NCI-H446 treated with DMSO at 0.1 percent for 48 hours (cell line): ENCODE measurements around the gene MX1.

ENCODE experiments used
- DNase-seq: peaks from one replicate; lab custom pipeline; 2025; lab: John Stamatoyannopoulos, UW

Gene MX1, protein sequence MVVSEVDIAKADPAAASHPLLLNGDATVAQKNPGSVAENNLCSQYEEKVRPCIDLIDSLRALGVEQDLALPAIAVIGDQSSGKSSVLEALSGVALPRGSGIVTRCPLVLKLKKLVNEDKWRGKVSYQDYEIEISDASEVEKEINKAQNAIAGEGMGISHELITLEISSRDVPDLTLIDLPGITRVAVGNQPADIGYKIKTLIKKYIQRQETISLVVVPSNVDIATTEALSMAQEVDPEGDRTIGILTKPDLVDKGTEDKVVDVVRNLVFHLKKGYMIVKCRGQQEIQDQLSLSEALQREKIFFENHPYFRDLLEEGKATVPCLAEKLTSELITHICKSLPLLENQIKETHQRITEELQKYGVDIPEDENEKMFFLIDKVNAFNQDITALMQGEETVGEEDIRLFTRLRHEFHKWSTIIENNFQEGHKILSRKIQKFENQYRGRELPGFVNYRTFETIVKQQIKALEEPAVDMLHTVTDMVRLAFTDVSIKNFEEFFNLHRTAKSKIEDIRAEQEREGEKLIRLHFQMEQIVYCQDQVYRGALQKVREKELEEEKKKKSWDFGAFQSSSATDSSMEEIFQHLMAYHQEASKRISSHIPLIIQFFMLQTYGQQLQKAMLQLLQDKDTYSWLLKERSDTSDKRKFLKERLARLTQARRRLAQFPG

DNA sequence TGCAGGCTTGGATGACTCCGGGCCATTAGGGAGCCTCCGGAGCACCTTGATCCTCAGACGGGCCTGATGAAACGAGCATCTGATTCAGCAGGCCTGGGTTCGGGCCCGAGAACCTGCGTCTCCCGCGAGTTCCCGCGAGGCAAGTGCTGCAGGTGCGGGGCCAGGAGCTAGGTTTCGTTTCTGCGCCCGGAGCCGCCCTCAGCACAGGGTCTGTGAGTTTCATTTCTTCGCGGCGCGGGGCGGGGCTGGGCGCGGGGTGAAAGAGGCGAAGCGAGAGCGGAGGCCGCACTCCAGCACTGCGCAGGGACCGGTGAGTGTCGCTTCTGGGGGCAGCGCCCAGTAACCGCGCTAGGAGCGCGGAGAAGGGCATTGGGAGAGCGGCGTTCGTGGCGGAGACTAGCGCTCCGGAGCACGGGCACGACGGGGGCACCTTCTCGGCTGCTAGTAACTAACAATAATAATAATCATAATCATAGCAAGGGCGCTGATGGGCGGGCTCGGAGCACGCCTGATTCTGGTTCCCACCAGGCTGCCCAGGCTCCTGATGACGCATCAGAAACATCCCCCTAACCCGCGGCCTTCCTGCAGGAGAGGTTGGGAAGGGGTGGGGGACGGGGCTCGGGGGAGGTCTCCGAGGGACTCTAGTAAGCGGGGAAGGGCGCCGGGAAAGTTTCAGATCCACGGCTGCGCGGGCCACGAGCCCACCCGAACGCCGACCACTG, at the start of gene MX1:
TSS of gene MX1 (plus strand) at position 286 of the 722 bp plus-strand sequence. CDS start 5,832 bp downstream, outside the sequence.
- DNase-seq, result no peak

DNA sequence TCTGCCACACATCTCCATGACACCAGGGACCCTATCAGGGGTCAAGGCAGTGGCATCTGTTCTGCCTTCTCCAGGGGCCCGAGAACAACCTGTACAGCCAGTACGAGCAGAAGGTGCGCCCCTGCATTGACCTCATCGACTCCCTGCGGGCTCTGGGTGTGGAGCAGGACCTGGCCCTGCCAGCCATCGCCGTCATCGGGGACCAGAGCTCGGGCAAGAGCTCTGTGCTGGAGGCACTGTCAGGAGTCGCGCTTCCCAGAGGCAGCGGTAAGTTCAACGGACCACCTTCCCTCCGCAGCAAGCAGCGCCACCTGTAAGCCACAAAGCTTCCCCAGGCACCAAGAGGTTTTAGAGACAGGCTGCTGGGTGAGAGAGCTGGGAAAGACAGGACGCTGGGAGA, 48.3 kb upstream of the MX1 start:
- DNase-seq, result no peak

DNA sequence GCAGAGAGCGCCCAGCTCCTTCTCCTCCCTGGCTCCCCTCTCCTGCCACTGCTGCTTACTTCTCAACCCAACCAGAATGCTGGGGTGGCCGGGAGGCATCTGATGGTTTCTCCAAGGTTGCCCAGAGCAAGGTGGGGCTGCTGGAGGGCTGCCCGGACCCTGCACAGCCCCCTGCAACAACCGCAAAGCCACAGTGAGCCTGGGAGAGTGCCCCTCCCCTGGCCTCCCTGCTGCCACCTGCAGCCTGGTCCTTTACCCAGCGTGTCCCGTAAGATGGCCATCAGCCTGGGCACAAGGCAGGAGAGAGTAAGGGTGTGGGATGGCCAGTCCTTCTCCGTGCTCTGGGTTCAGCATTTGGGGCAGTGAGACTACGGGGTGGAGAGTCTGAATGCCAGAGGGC, 47.2 kb upstream of the MX1 start:
- DNase-seq, result no peak

DNA sequence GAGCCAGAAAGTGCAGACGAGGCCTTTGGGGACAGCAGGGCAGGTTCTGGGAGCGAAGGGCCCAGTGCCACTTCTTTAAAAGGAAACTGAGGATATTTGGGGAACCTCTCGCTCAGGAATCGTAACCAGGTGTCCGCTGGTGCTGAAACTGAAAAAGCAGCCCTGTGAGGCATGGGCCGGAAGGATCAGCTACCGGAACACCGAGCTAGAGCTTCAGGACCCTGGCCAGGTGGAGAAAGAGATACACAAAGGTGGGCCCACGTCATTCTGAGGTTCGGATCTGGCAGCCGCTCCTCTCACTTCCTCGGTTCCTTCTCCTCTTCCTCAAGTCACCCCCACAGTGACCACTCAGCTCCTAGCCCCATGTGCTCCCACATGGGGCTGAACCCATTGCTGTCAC, 46.1 kb upstream of the MX1 start:
- DNase-seq, result no peak

DNA sequence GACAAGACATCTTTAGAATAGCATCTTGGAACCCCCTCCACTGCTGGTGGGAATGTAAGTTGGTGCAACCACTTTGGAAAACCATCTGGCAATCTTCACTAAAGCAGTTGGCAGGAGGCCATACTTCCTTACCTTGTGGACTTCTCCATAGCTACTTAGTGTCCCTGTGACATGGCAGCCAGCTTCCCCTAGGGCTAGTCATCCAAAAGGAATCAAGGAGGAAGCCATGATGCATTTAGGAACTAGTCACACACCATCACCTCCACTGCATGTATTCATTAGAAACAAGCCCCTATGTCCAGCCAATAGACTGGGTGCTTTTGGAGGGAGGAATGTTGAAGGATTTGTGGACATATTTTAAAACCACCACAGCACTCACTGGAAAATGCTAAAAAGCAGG, 44.3 kb upstream of the MX1 start:
- DNase-seq, result no peak

DNA sequence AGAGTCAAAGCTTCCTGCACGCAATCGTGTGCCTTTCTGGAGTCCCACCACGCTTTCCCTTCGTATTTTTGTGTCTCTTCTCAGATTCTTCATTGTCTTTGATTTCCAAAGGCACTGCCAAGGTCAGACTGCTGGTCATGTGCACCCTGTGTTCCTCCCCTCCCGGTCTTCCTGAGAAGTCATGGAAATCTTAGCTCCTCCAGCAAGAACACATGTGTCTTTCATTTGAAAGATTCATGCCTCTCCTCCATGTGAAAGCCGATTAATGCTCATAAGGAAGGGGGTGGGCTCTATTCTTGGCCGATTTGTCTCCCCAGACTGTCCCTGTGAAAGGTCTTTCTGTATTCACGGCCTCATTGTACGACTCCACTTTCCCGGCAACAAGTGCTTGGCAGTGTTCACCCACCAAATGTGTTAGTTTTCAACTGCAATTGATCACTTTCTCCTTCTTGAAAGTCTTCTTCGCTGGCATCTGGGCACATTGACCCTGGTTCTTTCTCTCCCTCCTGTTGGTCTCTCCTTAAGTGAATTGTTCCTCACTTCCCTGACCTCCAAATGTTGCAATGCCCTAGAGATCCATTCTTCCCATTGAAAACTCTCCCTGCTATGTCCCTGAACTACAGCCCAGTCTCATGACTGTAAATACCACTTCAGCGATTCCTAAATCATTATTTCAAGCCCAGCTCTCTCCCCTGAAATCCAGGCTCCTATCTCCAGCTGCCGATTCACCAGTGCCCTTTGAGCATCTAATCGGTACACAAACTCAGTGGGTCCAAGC, 38.8 kb upstream of the MX1 start:
- DNase-seq, result no peak

DNA sequence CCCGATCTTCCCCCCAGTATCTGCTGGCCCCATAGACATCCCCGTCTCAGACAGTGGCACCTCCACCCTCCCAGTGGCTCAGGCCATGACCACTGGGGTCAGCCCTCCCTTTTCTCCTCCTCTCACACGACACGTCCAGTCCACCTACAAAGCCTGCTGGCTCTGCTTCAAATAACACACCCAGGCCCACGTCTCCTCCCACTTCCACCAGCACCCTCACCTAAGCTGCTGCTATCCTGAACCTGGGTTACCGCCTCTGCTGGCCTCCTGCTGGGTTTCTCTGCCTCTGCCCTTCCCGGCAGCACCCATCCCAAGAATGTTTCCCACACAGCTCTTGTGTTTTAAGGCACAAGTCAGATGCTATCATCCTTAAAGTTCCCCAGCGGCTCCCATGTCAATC, 38.2 kb upstream of the MX1 start:
- DNase-seq, result no peak

DNA sequence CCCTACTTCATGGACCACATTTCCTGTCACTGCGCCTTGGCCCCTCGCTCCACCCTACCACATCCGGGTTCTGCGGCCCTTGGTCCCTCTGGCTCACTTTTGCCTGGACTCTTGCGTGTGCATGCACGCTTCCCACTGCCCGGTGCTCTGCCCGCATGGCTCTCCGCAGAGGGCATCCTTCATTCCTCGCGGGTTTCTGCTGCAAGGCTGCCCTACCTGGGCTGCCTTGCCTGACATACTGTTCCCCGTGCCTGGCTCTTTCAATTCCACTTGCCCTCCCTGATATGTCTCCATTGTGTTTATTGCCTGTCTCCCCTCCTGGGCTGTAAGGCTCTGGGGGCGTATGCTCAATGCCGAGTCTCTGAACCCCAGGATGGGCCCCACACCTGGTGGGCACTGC, 37.8 kb upstream of the MX1 start:
- no peak for DNase-seq

DNA sequence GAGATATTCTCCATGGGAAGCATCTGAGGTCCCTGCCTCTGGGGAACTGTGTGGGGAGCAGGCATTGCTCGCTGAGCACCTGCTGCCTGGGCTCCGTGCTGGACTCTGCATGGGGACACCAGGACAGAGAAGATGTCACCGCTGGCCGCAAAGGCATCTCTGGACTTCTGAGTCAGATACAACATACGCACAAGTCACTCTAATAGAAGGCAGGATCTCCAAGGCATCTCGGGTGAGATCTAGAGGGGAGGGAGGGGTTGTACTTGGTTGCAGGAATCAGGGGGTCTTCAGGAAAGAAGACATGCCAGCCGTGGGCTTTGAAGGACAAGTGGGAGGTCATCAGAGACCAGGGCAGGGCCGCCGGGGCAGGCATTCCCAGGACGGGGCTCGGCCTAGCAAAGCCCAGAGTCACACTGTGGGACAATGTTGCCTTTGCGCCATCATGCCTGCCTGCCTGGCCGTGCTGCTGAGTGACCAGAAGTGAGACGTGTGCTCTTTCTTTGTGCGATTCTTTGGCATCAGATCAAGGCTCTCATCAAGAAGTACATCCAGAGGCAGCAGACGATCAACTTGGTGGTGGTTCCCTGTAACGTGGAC, 35.9 kb upstream of the MX1 start:
- no peak for DNase-seq

DNA sequence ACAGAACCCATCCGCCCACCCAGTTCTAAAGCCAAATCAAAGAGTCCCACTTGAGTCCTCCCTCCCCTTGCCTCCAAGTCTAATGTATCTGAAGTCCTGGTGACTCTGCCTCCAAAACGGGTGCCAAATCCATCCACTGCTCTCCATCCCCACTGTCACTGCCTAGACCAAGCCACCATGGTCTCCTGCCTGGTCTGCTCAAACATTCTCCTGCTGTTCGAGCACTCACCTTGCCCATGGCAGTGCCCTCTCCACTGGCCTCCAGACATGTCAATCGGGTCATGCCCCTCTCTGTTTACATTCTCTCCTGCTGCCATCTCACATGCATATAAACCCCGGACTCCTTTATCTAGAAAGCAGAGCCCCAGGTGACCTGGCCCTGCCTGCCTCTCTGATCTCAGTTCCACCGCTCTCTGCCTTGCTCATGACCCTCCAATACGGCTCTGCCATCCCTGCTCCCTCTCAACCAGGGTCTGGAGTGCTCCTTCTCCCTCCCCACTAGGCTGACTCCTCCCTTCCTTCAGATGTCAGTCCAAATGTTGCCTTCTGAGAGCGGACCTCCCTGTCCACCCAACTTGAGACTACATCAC, 32.1 kb upstream of the MX1 start:
- no peak for DNase-seq

DNA sequence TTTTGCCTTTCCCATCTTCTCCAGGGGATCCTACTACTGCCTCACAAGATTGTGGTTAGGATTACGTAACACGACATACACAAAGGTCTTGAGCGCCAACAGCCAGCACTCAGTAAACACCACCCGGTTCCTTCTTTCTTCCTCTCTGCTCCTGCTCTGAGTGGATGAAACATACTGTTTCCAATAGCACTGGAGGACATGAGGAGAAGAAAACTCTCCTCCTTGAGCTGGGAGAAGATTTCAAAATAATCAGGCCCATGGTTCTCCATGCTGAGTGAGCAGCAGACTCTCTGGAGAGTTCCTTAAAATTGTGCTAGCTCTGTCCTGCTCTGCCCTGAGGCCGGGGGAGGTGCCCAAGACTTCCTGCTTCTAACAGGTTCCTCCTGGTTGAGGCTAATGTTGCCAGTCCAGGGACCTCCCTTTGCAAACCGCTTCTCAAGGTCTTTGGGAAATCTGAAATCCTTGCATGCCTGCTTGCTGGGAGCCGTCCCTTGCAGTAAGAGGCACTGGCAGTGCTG, 29.4 kb upstream of the MX1 start:
- DNase-seq, result no peak

DNA sequence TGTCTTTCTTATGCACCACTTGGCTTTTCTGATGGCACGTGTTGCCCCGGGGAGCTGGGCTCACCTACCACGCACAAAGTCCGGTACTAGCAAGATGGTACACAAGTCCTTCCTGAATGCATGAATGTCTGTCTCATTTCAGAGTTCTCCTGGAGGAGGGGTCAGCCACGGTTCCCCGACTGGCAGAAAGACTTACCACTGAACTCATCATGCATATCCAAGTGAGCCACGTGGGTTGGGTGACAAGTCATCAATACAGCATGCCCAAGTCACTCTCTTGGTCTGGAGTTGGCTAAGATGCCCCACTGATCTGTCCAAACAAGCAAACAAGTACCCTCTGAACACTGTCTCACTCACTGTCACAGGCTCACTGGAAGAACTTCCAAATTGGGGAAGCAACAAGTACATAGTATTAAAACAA, 28.6 kb upstream of the MX1 start:
- DNase-seq, result no peak

DNA sequence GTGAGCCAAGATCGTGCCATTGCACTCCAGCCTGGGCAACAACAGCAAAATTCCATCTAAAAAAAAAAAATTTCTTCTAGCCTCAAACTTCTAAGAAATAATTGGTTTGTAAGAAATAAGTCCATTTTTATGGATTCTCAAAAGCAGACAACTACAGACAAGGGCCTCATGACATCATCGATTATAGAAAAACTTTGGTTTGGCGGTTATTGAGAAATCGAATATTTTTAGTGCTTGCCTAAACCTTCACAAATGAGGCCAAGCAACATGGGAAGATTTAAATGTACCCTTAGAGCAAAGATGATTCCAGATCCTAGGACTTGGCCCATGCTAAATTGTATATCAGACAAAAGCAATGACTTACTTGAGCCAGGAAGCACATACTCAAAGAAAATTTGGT, 27.8 kb upstream of the MX1 start:
- no peak for DNase-seq

DNA sequence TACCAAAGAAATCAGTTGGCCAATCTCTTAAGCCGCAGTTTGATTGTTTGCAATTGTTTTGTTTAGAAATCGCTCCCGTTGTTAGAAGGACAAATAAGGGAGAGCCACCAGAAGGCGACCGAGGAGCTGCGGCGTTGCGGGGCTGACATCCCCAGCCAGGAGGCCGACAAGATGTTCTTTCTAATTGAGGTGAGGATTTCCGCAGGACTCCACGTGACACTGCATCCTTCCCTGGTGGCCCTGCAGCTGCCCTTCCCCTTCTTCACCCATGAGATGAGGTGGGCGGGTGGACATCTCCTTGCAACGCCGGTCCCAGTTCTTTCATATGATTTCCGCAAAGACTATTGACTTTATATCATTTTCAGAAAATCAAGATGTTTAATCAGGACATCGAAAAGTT, 27.2 kb upstream of the MX1 start:
- no peak for DNase-seq

DNA sequence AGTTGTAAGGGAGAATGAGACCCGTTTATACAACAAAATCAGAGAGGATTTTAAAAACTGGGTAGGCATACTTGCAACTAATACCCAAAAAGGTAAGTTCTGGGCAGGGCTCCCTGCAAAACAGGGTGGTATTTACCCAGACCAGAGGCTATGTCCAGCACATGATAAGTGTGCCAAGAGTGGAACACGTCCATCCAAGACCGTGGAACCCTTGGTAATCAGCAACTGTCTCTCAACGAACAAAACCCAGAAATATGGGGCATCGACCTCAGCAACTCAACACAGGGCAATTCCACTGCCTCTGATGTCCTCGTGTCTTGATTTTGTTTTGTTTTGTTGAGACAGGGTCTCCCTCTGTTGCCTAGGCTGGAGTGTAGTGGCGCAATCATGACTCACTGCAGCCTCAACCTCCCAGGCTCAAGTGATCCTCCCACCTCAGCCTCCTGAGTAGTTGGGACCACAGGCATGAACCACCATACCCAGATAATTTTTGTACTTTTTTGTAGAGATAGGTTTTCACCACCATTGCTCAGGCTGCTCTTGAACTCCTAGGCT, 26.7 kb upstream of the MX1 start:
- no peak for DNase-seq

DNA sequence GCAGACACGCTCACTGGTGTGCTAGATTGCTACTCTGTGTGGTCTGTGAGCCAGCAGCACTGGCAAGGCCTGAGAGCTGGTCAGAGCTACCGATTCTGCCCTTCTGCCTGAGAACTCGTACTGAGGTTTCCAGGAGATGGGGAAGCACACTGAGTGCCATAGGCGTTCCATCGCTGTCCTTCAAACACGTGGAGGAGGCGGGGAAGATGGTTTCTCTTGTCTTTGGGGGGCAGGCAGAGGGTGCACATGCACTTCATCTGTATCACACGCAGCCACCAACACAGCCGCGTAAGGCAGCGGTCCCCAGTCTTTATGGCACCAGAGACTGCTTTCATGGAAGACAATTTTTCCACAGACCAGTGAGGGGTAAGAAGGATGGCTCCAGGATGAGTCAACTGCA, 23.8 kb upstream of the MX1 start:
- no peak for DNase-seq

DNA sequence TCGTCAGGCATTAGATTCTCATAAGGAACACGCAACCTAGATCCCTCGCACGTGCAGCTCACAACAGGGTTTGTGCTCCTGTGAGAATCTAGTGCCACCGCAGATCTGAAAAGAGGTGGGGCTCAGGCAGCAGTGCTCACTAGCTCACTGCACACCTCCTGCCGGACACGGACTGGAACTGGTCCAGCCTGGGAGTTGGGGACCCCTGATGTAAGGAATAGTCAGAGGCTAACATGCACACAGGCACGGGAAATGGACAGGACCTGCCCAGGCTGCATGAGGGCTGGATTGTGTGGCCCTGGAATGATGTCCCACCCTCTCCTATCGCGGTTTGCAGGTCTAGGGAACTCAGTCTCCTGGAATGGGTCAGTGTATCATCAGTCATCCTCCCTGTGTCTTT, 23.2 kb upstream of the MX1 start:
- DNase-seq, result no peak

DNA sequence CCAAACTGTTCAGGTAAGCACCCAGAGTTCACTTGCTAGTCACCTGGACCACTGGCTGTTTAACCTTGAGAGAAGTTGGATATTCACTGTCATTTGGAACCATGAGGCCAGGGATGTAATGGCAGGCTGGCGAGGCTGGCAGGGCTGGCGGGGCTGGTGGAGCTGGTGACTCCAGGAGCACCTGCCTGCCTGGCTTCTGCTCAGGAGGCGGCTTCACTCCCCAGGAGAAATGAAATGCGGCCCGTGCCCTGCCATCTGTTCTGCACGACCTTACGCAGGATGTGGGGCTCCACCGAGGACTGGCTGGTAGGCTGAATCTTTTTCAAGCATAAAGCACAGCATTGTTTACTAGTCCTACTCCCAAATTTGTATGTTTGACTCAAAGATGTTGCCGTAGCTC, 22.7 kb upstream of the MX1 start:
- no peak for DNase-seq

DNA sequence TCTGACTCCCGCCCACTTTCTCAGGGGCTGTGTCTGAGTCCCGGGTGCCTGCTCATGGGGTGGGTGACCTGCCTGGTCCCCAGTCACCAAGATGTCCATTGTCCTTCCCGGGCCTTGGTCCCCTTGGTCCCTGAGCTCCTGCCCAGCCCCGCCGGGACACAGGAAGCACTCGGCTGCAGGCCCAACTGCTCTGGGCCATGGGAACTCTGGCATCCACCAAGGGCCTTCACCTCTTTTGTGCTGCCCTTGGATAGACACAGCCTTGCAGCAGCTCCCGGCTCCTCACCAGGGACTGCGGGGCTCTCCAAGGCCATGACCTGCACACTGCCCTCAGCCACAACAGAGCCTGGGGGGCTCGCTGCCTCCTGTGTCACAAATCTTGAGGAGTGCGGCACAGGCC, 22.1 kb upstream of the MX1 start:
- DNase-seq, result no peak

DNA sequence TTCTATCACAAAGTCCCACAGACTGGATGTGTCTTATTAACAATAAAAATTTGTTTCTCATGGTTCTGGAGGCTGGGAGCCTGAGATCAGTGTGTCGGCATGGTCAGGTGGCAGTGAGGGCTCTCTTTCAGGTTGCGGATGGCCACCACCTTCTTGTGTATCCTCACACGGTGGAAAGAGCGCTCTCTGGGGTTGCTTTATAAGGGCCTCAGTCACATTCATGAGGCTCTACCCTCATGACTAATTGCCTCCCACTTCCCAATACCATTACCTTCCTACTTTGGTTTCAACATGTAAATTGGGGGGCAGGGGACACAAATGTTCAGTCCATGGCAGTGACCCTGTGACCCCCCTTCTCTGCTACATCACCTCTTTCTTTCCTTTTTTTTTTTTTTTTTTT, 20.7 kb upstream of the MX1 start:
- DNase-seq, result no peak

DNA sequence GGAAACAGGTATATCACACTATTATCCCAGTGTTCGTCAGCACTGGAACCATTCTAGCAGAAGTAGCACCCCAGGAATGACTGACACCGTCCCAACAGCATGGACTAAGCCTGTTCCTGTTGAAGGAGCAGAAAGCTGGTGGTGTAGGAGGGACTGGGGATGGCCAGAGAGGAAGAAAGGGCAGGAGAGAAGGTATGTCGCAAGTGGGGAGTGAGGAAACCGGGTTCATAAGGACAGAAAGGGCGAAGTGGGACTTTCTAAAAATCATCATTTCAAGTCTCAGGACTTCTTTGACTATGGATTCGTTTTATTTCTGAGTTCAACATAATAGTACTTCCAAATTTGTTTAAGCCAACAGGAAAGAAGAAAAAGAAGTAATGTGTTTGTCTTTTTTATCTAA, 19.7 kb upstream of the MX1 start:
- DNase-seq, result no peak
